ENCODE results near the gene GTPBP2. TPM values are rescaled to one million over a fixed set of nuclear protein-coding genes. Genes with fewer than 3 reads are reported as not detected.
"Not testable (repeated sequence)": the region's sequence is repeated elsewhere in the genome, so short reads cannot be mapped to it uniquely, and the experiment has no call there.

The GTPBP2 gene
- total RNA-seq, 1 donor from 2014 or later: 96.5 TPM

- no peak for DNase-seq (ENCODE audit: low read depth)
- no peak for TF ChIP-seq CTCF (IDR thresholded peaks at IDR 0.05; ENCODE audit: insufficient read depth, low read length, poor library complexity, severe bottlenecking)
- Histone ChIP-seq H3K27me3 (ENCODE audit: control insufficient read depth, insufficient read depth, low read length) (no peaks in the 10 kb centered on the region), H3K4me3 (ENCODE audit: low read depth, low read length) (no peak overlapping the region), H3K36me3 (ENCODE audit: control insufficient read depth, insufficient read depth, low read length) (no peaks in the 10 kb centered on the region)
Measured at GRCh38 chr6:43604174-43604573, 24.9 kb downstream of the GTPBP2 start.

- no peaks in the 10 kb centered on the region for H3K36me3 ChIP-seq (ENCODE audit: control insufficient read depth, insufficient read depth, low read length)
- no peak for DNase-seq (ENCODE audit: low read depth)
- TF ChIP-seq CTCF (IDR thresholded peaks at IDR 0.05; ENCODE audit: insufficient read depth, low read length, poor library complexity, severe bottlenecking): no peak
- no peaks in the 10 kb centered on the region for H3K27me3 ChIP-seq (ENCODE audit: control insufficient read depth, insufficient read depth, low read length)
- no peak overlapping the region for H3K4me3 ChIP-seq (ENCODE audit: low read depth, low read length)
Measured at GRCh38 chr6:43600595-43600994, 28.5 kb downstream of the GTPBP2 start.

GRCh38 chr6:43593938-43594337 is 35.1 kb downstream of the GTPBP2 start:
- TF ChIP-seq CTCF (IDR thresholded peaks at IDR 0.05; ENCODE audit: insufficient read depth, low read length, poor library complexity, severe bottlenecking): no peak

GRCh38 chr6:43589564-43589963 is 39.5 kb downstream of the GTPBP2 start:
- not testable (repeated sequence) for H3K4me3 ChIP-seq (ENCODE audit: low read depth, low read length); H3K36me3 ChIP-seq (ENCODE audit: control insufficient read depth, insufficient read depth, low read length); H3K27me3 ChIP-seq (ENCODE audit: control insufficient read depth, insufficient read depth, low read length); DNase-seq (ENCODE audit: low read depth)

More at GRCh38 chr6:43593938-43594337, 35.1 kb downstream of the GTPBP2 start:
- DNase-seq (ENCODE audit: low read depth): no peak
- Histone ChIP-seq H3K36me3 (ENCODE audit: control insufficient read depth, insufficient read depth, low read length) (no peaks in the 10 kb centered on the region), H3K27me3 (ENCODE audit: control insufficient read depth, insufficient read depth, low read length) (no peaks in the 10 kb centered on the region), H3K4me3 (ENCODE audit: low read depth, low read length) (no peak overlapping the region)

- Histone ChIP-seq H3K27me3 (ENCODE audit: control insufficient read depth, insufficient read depth, low read length) (no peaks in the 10 kb centered on the region), H3K36me3 (ENCODE audit: control insufficient read depth, insufficient read depth, low read length) (peaks cover 2% of the 10 kb centered on the region), H3K4me3 (ENCODE audit: low read depth, low read length) (no peak overlapping the region)
- TF ChIP-seq CTCF (IDR thresholded peaks at IDR 0.05; ENCODE audit: insufficient read depth, low read length, poor library complexity, severe bottlenecking): no peak
- no peak for DNase-seq (ENCODE audit: low read depth)
Measured at GRCh38 chr6:43588194-43588593, 40.9 kb downstream of the GTPBP2 start.

GRCh38 chr6:43584892-43585570 is 44.0 kb downstream of the GTPBP2 start:
- TF ChIP-seq CTCF (IDR thresholded peaks at IDR 0.05; ENCODE audit: insufficient read depth, low read length, poor library complexity, severe bottlenecking): no peak
- no peak overlapping the region for H3K4me3 ChIP-seq (ENCODE audit: low read depth, low read length)
- no peaks in the 10 kb centered on the region for H3K27me3 ChIP-seq (ENCODE audit: control insufficient read depth, insufficient read depth, low read length)
- peaks cover 2% of the 10 kb centered on the region for H3K36me3 ChIP-seq (ENCODE audit: control insufficient read depth, insufficient read depth, low read length)
- DNase-seq (ENCODE audit: low read depth): no peak
